HL-60 (cell line): Measurements from ENCODE around the gene RGS6.

Source experiments
- DNase-seq, 2 experiments: peaks; one replicate each; pipeline ENCODE4 v3.0.0-alpha.2; 2010 to 2020; ENCODE audit warnings: low read depth in 1 of 2, low spot score in 1 of 2
- H3K27ac ChIP-seq: fragments of 250-450 bp; sonication (Bioruptor Pico); replicated peaks from 2 replicates; pipeline ENCODE4 v1.5.1; 2020; ENCODE audit warnings: mild to moderate bottlenecking, moderate library complexity
- H3K27me3 ChIP-seq: fragments of 250-450 bp; sonication (Bioruptor Pico); 2 replicates; pipeline ENCODE4 v1.5.1; 2021; ENCODE audit warnings: mild to moderate bottlenecking, moderate library complexity; ENCODE audit not compliant: insufficient read depth, poor library complexity, severe bottlenecking
- H3K4me3 ChIP-seq: replicated peaks from 2 replicates; pipeline ENCODE4 v1.5.1; 2011; ENCODE audit warnings: mild to moderate bottlenecking, control low read depth, low read length; ENCODE audit not compliant: insufficient read depth
- GABPA ChIP-seq: IDR thresholded peaks from 2 replicates; pipeline ENCODE4 v1.6.1; 2012; ENCODE audit warnings: low read depth
- POLR2AphosphoS5 ChIP-seq: IDR thresholded peaks from 2 replicates; pipeline ENCODE4 v1.6.1; 2012; ENCODE audit warnings: low read depth
- SPI1 ChIP-seq: IDR thresholded peaks from 2 replicates; pipeline ENCODE4 v1.6.1; 2012; ENCODE audit warnings: low read depth, mild to moderate bottlenecking, borderline replicate concordance
- TF ChIP-seq, protein P1 (sequence below): IDR thresholded peaks from 2 replicates; pipeline ENCODE4 v1.6.1; 2012; ENCODE audit warnings: low read depth; ENCODE audit not compliant: insufficient replicate concordance
- TF ChIP-seq, protein P2 (sequence below): IDR thresholded peaks from one replicate; pipeline ENCODE4 v1.5.1; 2011; ENCODE audit warnings: low read length, control low read depth, inconsistent platforms; ENCODE audit not compliant: insufficient read depth

The RGS6 gene

DNA sequence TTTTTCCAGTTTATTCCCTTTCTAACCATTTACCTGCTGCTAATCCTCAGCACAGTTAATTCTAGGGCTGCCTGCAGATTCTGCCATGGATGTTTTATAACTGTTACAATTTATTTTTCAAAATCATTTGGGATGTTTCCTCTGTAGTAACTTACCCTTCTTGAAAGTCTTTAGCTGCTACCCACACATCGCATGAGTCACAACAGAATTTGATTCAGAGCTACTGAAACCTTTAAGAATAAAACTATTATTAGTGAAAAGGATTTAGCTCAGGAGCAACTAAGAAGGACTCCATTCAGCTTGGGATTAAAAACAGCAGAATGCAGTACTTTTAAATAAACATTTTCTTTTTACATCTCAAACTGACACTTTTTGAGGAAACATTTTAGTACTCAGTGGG, 41.7 kb upstream of the RGS6 start:
- no peak for TF ChIP-seq POLR2AphosphoS5
- no peak for TF ChIP-seq SPI1
- TF ChIP-seq, protein P1, sequence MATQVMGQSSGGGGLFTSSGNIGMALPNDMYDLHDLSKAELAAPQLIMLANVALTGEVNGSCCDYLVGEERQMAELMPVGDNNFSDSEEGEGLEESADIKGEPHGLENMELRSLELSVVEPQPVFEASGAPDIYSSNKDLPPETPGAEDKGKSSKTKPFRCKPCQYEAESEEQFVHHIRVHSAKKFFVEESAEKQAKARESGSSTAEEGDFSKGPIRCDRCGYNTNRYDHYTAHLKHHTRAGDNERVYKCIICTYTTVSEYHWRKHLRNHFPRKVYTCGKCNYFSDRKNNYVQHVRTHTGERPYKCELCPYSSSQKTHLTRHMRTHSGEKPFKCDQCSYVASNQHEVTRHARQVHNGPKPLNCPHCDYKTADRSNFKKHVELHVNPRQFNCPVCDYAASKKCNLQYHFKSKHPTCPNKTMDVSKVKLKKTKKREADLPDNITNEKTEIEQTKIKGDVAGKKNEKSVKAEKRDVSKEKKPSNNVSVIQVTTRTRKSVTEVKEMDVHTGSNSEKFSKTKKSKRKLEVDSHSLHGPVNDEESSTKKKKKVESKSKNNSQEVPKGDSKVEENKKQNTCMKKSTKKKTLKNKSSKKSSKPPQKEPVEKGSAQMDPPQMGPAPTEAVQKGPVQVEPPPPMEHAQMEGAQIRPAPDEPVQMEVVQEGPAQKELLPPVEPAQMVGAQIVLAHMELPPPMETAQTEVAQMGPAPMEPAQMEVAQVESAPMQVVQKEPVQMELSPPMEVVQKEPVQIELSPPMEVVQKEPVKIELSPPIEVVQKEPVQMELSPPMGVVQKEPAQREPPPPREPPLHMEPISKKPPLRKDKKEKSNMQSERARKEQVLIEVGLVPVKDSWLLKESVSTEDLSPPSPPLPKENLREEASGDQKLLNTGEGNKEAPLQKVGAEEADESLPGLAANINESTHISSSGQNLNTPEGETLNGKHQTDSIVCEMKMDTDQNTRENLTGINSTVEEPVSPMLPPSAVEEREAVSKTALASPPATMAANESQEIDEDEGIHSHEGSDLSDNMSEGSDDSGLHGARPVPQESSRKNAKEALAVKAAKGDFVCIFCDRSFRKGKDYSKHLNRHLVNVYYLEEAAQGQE, result no peak
- TF ChIP-seq, protein P2, sequence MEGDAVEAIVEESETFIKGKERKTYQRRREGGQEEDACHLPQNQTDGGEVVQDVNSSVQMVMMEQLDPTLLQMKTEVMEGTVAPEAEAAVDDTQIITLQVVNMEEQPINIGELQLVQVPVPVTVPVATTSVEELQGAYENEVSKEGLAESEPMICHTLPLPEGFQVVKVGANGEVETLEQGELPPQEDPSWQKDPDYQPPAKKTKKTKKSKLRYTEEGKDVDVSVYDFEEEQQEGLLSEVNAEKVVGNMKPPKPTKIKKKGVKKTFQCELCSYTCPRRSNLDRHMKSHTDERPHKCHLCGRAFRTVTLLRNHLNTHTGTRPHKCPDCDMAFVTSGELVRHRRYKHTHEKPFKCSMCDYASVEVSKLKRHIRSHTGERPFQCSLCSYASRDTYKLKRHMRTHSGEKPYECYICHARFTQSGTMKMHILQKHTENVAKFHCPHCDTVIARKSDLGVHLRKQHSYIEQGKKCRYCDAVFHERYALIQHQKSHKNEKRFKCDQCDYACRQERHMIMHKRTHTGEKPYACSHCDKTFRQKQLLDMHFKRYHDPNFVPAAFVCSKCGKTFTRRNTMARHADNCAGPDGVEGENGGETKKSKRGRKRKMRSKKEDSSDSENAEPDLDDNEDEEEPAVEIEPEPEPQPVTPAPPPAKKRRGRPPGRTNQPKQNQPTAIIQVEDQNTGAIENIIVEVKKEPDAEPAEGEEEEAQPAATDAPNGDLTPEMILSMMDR, result no peak
- TF ChIP-seq GABPA, result no peak
- no peak overlapping the region for H3K4me3 ChIP-seq
- DNase-seq, result no peak
- H3K27me3 ChIP-seq, result no peaks in the 10 kb centered on the region
- H3K27ac ChIP-seq, result no peak overlapping the region

DNA sequence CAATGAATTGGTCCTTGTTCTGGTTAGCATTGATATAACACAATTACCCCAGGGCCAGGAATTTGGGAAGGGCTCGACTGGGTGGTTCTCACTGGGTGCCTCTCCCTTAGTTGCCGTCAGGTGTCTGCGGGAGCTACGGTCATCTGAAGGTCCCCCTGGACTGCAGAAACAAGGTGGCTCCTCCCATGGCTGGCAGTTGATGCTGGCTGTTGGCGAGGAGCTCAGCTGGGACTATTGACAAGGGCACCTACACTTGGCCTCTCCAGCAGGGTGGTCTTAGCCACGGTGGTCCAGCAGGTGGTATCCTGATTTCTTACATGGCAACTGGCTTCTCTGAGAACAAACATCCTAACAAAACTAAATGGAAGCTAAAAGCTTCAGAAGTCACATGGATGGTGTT, 41.0 kb upstream of the RGS6 start:
- Histone ChIP-seq H3K4me3 (no peak overlapping the region), H3K27me3 (no peaks in the 10 kb centered on the region), H3K27ac (no peak overlapping the region)
- TF ChIP-seq, protein P1, result no peak
- TF ChIP-seq SPI1 (no peak), GABPA (no peak), POLR2AphosphoS5 (no peak)
- TF ChIP-seq, protein P2, result no peak
- no peak for DNase-seq

DNA sequence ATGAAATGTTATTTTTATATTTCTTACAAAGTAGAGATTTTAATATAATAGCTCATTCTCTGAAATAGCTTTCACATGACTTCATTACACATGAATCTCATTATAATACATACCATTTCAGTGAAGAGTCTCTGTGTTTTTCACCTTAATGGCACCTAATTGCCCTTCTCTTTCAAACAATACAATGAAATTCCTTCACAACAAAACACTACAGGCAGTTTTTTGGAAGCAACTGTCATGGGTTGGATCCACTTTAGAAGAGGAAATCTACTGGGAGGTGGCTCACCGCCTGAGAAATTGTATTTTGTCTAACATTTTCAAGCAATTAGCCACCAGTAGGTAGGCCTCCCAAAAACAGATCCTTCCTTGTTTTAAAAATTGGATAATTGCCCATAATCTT, 40.3 kb upstream of the RGS6 start:
- no peak overlapping the region for H3K4me3 ChIP-seq
- no peaks in the 10 kb centered on the region for H3K27me3 ChIP-seq
- no peak overlapping the region for H3K27ac ChIP-seq

More for the DNA sequence above, 40.3 kb upstream of the RGS6 start:
- TF ChIP-seq POLR2AphosphoS5 (no peak), SPI1 (no peak), GABPA (no peak)
- TF ChIP-seq, protein P1, result no peak
- TF ChIP-seq, protein P2, result no peak
- no peak for DNase-seq
